HFF-Myc (cell line): ENCODE results near the gene NHERF2.

ENCODE experiments used
- DNase-seq: peaks from one replicate; pipeline ENCODE4 v3.0.0-alpha.2; 2011; ENCODE audit warnings: low read depth; ENCODE audit errors: extremely low read depth
- H3K4me3 ChIP-seq: replicated peaks from 2 replicates; pipeline ENCODE4 v1.5.1; 2011; ENCODE audit warnings: low read depth, mild to moderate bottlenecking, control low read depth, low read length
- TF ChIP-seq, protein P1 (sequence below): IDR thresholded peaks from 2 replicates; pipeline ENCODE4 v1.5.1; 2012; ENCODE audit warnings: mild to moderate bottlenecking, low read depth, low read length, control low read depth; ENCODE audit errors: missing control alignments

NHERF2 gene

DNA sequence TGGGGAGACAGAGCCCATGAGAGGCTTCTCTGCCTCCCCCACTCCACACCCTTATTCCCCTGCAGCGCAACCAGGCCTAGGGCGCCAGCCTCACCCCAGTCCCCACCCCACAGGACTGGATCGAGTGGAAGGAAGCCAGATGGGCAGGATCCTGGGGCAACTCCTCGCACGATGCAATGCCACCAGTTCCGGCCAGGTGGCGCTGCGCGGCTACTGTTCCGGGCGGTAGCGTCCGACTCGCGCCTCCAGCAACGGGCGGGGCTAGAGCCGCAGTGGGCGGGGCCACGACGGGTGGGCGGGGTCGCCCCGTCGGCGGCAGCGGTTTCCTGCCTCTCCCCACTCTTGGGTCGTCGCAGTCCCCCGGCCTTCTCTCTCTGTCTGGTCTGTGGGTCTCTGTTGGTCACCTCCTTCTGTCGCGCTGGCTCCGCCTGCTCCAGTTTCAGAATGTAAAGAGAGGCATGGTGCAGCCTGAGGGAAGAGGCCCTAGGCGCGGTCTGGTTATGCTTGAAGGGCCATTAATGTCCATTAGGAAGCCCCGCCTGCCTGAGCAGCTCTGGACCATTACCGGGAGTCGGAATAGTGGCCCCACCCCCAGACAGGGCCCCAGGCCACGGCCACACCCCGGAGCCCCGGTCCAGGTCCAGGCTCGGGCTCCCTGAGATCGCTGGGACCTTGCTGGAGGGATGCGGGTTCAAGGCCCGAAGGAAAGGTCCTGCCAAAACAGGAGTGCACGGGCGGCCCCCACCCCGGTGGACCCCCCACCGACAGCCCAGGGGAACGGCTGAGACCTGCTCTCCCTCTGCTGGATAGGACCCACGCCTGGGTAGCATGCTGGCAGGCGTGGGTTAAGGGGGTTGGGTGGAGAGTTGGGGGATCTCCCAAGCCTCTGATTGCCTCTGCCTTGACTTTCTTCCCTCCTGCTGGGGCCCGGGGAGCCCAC lies 3.3 kb upstream of the NHERF2 start:
- DNase-seq = no peak
- TF ChIP-seq, protein P1, sequence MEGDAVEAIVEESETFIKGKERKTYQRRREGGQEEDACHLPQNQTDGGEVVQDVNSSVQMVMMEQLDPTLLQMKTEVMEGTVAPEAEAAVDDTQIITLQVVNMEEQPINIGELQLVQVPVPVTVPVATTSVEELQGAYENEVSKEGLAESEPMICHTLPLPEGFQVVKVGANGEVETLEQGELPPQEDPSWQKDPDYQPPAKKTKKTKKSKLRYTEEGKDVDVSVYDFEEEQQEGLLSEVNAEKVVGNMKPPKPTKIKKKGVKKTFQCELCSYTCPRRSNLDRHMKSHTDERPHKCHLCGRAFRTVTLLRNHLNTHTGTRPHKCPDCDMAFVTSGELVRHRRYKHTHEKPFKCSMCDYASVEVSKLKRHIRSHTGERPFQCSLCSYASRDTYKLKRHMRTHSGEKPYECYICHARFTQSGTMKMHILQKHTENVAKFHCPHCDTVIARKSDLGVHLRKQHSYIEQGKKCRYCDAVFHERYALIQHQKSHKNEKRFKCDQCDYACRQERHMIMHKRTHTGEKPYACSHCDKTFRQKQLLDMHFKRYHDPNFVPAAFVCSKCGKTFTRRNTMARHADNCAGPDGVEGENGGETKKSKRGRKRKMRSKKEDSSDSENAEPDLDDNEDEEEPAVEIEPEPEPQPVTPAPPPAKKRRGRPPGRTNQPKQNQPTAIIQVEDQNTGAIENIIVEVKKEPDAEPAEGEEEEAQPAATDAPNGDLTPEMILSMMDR = peak; percentile 86
- H3K4me3 ChIP-seq = no peak overlapping the region; the same call in 1 of the 2 replicates

DNA sequence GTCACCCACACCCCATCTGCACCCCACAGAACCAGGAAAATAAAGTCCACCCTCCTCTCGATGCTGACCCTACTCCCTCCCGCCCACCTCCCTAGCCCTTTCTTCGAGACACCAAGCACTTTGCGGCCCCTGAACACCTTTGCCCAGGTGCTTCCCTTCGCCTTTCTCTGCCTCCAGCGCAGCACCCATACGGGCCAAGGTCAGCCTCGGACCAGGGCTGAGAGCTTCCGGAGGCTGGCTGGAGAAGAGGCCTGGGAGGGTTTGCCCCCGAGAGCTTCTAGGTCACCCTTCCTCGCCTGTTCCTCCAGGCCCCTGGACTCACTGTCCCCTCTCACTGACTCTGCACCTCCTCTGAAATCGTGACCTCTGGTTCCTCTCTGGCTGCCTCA lies 2.7 kb upstream of the NHERF2 start:
- TF ChIP-seq, protein P1 = no peak
- H3K4me3 ChIP-seq = no peak overlapping the region
- no peak for DNase-seq

DNA sequence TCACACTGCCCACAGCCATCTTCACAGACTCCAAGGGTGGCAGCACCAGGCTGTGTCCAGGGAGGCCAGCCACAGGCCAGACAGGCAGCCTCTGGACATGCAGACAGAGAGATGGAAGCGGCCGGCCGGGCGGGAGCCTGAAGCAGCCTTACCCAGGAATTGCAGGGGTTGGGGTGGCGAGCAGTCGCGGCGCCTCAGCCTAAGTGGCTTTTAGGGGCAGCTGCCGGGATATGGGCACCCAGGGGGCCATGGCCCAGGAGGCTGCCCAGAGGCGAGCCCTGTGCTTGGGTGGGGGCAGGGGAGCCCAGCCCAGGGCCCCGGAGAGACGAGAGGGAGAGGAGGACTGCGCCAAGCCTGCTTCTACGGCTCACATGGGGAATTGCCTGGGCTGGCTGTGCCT lies 1.5 kb upstream of the NHERF2 start:
- no peak overlapping the region for H3K4me3 ChIP-seq
- no peak for DNase-seq
- TF ChIP-seq, protein P1 = no peak

DNA sequence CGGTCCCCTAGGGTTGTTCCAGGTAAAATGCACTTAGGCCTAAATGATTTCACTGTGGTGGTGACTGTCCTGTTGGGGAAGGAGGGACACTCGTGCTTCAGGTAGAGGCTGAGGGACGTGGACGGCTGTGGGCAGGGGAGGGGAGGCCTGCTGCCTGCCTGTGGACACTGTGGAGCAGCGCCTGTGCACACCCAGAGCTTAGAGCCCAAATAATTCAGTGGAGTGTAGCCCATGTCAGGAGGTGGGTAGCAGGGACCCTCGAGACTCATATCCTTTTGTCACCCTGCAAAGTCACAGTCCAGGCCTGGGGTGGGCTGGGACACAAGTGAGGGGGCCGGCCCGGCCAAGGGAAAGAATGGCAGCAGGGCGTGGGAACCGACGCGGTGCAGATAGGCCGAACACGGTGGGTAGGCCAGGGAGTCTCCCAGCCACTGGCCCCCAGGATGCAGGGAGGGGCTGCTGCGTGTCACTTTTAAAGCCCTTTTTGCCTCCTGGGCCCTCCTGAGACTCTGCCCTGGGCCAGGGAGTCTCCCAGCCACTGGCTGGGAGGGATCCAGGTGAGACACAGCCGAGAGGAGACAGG lies 733 bp upstream of the NHERF2 start:
- H3K4me3 ChIP-seq = no peak overlapping the region

DNA sequence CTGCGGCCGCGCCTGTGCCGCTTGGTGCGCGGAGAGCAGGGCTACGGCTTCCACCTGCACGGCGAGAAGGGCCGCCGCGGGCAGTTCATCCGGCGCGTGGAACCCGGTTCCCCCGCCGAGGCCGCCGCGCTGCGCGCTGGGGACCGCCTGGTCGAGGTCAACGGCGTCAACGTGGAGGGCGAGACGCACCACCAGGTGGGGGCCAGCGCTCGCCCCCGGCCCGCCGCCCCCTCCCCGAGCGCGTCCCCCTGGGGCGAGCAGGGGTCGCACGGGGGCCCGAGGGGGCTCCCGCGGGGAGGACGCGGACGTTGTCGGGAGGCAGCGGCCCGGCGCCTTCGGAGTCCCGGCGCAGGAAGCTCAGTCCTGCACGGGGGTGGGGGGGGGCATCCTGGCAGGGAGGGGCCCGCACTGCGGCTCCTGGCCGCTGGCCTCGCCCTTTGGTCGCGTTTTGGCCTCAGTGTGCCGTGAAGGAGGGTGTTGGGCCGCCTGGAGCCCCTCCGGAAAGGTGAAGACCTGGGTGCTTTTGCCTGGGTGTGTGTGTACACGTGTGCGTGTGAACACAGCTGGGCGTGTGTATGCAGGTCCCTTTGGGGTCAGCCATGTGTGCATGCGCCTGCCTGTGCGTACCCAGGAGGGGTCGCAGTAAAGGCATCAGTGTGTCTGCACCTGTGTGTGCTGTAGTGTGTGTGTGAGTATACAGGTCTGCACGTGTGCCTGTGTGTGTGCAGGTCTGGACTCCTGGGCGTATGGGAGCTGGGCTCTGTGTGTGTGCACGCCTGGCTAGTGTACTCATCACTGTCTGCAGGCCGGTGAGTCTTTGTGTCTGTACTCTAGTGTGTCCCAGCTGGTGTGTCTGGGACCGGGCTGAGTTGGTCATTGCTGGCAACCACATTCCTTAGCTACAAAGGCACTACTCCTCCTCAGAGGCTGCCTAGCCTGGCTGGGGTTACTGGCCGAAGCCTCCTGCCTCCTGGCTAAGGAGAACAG lies 615 bp downstream of the NHERF2 start:
- TF ChIP-seq, protein P1 = peak; percentile 6
- H3K4me3 ChIP-seq = peak overlapping the region; percentile 64

More for the DNA sequence above, 733 bp upstream of the NHERF2 start:
- no peak for DNase-seq
- TF ChIP-seq, protein P1 = no peak

DNA sequence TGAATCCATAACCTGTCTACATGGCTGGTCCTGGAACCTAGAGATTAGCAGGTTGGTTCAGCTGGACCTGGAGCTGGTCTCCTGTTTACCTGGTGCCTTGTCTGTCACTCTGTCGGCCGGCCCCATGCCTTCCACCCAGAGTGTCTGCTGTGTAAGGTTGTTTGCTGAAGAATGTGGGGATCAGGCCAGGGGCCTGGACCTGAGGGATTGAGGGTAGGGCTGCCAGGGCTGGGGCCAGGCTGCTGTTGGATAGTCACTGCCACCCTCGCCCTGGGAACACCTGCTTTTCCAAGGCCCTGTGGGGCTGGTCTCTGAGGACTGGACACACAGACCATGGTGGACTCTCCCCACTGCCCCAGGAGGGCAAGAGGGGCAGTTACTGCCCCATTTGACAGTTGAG lies 1.4 kb downstream of the NHERF2 start:
- no peak for DNase-seq
- H3K4me3 ChIP-seq = peak overlapping the region; percentile 64
- TF ChIP-seq, protein P1 = no peak

More for the DNA sequence above, 615 bp downstream of the NHERF2 start:
- no peak for DNase-seq
